ENCODE measurements around the gene GDPD5. TPM values are rescaled to one million over a fixed set of nuclear protein-coding genes. Genes with fewer than 3 reads are reported as not detected.

GDPD5 gene
- total and polyA plus RNA-seq, 2 donors (not counting 3 experiments of a cell fraction or from before 2014, with no cell fraction given) = 60.2 to 79.2 TPM

DNA sequence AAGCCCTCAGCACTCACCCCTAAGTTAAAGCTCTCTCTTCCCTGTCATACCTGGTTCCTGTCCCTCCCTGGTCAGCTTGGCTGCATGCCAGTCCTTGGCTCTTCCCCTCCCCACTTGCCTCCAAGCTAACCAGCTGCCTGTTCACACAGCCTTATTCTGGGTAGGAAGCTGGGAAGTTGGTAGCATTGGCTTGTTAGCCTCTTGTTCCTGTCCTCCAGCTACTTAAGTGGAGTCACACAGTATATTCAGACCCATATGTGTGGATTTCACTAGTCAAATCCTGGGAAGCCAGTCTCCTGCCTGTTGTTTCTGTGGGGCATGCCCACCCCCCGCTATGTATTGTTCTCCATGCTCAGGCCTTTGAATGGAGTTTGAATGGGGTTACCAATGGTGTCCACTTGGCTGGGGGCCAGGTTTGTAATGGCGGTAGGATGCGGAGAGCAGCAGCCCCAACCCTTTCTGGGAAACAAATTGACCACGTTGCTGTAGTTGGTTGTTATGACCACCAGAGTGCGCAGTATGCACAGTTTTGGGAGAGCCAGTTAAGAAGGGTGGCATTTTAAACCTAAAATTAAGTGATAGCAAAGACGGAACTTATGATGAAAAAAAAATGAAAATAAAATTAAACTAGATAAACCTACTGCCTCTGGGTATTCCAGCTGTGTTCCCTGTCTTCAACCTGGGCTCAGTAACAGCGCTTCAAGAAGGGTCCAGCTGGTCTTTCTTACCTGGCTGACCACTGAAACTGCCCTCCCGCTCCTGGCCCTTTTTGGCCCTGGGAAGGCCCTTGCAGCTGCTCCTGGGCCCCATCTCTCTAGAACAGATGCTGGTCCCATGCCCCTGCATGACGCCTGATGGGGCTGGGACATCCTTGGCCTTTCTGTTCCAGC, 137.1 kb downstream of the GDPD5 start:
- ChIA-PET POLR2A (no interaction called here), CTCF (interaction anchor here (0.8 to 10.6 kb wide), 29 partner anchors 10 to 414 kb away, joined by 3 to 166 read pairs (median 5); partner anchors contain the start of genes GDPD5 and RPS3)
- TF ChIP-seq POLR2A (IDR thresholded peaks at IDR 0.05; ENCODE audit: low read depth, low read length) = no peak
- TF ChIP-seq, protein P1, sequence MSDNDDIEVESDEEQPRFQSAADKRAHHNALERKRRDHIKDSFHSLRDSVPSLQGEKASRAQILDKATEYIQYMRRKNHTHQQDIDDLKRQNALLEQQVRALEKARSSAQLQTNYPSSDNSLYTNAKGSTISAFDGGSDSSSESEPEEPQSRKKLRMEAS (IDR thresholded peaks at IDR 0.05; ENCODE audit: insufficient read depth, insufficient read length) = peak; percentile 30
- TF ChIP-seq MYC (IDR thresholded peaks at IDR 0.05; ENCODE audit: low read depth, low read length) = no peak
- TF ChIP-seq, protein P2, sequence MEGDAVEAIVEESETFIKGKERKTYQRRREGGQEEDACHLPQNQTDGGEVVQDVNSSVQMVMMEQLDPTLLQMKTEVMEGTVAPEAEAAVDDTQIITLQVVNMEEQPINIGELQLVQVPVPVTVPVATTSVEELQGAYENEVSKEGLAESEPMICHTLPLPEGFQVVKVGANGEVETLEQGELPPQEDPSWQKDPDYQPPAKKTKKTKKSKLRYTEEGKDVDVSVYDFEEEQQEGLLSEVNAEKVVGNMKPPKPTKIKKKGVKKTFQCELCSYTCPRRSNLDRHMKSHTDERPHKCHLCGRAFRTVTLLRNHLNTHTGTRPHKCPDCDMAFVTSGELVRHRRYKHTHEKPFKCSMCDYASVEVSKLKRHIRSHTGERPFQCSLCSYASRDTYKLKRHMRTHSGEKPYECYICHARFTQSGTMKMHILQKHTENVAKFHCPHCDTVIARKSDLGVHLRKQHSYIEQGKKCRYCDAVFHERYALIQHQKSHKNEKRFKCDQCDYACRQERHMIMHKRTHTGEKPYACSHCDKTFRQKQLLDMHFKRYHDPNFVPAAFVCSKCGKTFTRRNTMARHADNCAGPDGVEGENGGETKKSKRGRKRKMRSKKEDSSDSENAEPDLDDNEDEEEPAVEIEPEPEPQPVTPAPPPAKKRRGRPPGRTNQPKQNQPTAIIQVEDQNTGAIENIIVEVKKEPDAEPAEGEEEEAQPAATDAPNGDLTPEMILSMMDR (IDR thresholded peaks at IDR 0.05; ENCODE audit: extremely low read depth in 1 of 2, insufficient read depth in 1 of 2, low read depth in 1 of 2, low read length in 2 of 2) = peak; percentile 63 to 72
- TF ChIP-seq JUN (IDR thresholded peaks at IDR 0.05; ENCODE audit: borderline replicate concordance, insufficient read depth, insufficient read length, low read depth) = no peak
- no peak for TF ChIP-seq POLR2AphosphoS5 (IDR thresholded peaks at IDR 0.05; ENCODE audit: insufficient read depth, low read depth, low read length)
- no peak overlapping the region for H3K4me3 ChIP-seq (replicated peaks in 1 of 3; ENCODE audit: insufficient read depth in 1 of 3, low read depth in 1 of 3, low read length in 3 of 3)
- no peak overlapping the region for H3K4me2 ChIP-seq (ENCODE audit: insufficient read depth, low read length)
- no peak overlapping the region for H3K9ac ChIP-seq (replicated peaks; ENCODE audit: extremely low read depth, insufficient read depth, low read length)
- H3K27me3 ChIP-seq (ENCODE audit: control insufficient read depth in 2 of 2, insufficient read depth in 2 of 2, low read length in 2 of 2) = no peaks in the 10 kb centered on the region
- dilution Hi-C loops (cut with MboI; ENCODE audit: extremely low pct_ligation_motif_present, low sequenced_read_pairs) (no loop called here), intact Hi-C loops (cut with micrococcal nuclease) (loop anchor here (1.0 to 5.0 kb wide), 4 partner anchors 39 to 144 kb away; no protein-coding TSS in a partner anchor)
- DNase-seq (ENCODE audit: low read depth, low spot score) (peak; percentile 92), FAIRE-seq (peak; percentile 95)
- peaks cover 17% of the 10 kb centered on the region for H3K4me1 ChIP-seq (ENCODE audit: control insufficient read depth, extremely low read depth, insufficient read depth, low read length)
- no peaks in the 10 kb centered on the region for H4K20me1 ChIP-seq (replicated peaks; ENCODE audit: control insufficient read depth, extremely low read depth, insufficient read depth, low read length)
- peak overlapping the region; percentile 37 for H2AFZ ChIP-seq (ENCODE audit: low read depth, low read length)
- H3K9me3 ChIP-seq (replicated peaks; ENCODE audit: control insufficient read depth, insufficient read depth, low read length) = no peaks in the 10 kb centered on the region
- H3K79me2 ChIP-seq (ENCODE audit: control insufficient read depth, insufficient read depth, low read length) = no peaks in the 10 kb centered on the region
- no peaks in the 10 kb centered on the region for H3K36me3 ChIP-seq (ENCODE audit: control insufficient read depth in 2 of 2, extremely low read depth in 1 of 2, insufficient read depth in 2 of 2, low read length in 2 of 2)
- no TSS peak for BruUV-seq (replicated peaks)
- no peaks in the 10 kb centered on the region for H3K9me1 ChIP-seq (replicated peaks; ENCODE audit: control insufficient read depth, extremely low read depth, insufficient read depth, low read length)
- no peak overlapping the region for H3K27ac ChIP-seq (ENCODE audit: insufficient read depth, low read depth, low read length)

All from endothelial cell of umbilical vein (primary cell).